Stimulated activated CD4-positive, alpha-beta T cell treated with anti-CD3 and anti-CD28 coated beads, Interleukin-15, amount 100 ng/mL, for 48 hours (primary cell): Measurements from ENCODE around the gene RNF150.
"Not testable (repeated sequence)": the region's sequence is repeated elsewhere in the genome, so short reads cannot be mapped to it uniquely, and the experiment has no call there.

ENCODE experiments used
- DNase-seq, 2 donors: peaks; one replicate each; pipeline ENCODE4 v3.0.0-alpha.2; 2020; ENCODE audit warnings: low read depth in 2 of 2

RNF150 gene

DNA sequence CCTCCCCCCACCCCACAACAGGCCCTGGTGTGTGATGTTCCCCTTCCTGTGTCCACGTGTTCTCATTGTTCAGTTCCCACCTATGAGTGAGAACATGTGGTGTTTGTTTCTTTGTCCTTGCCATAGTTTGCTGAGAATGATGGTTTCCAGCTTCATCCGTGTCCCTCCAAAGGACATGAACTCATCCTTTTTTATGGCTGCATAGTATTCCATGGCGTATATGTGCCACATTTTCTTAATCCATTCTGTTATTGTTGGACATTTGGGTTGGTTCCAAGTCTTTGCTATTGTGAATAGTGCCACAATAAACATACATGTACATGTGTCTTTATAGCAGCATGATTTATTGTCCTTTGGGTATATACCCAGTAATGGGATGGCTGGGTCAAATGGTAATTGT, 312.7 kb downstream of the RNF150 start:
- not testable (repeated sequence) for DNase-seq

GRCh38 chr4:140819610-140820009, 313.7 kb downstream of the RNF150 start:
- DNase-seq, result no peak

DNA sequence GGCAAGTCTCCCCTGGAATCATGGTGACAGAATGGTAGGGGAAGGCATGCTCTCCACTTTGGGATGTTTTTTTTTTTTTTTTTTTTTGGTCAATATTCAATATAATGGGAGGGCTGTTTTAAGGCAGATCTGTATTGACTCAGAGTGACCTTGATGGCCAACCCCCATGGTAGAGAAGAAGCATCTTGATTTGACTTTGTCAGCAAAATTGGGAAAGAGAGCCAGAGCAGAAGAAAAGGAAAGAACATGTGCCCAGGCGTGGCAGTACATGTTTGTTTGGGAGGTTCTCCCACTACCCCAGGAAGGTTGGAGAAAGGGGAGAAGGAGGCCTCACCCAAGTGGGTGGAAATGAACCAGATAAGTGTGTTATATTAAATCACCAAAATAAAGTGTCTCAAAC, 314.8 kb downstream of the RNF150 start:
- no peak for DNase-seq

- DNase-seq, result no peak
These were observed 316.3 kb downstream of the RNF150 start for GRCh38 chr4:140816806-140817510.

- no peak for DNase-seq
These were observed 319.5 kb downstream of the RNF150 start for GRCh38 chr4:140813804-140814203.

DNA sequence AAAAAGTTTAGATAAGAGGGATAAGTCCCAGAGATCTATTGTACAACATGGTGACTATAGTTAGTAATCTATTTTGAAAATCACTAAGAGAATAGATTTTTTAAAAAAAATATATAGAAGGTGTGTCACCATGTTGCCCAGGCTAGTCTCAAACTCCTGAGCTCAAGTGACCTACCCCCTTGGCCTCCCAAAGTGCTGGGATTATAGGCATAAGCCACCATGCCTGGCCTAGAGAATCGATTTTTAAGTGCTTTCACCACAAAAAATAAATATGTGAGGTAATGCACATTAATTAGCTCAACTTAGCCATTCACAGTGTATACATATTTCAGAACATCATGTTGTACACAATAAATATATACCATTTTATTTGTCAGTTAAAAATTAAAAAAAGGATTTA, 320.4 kb downstream of the RNF150 start:
- no peak for DNase-seq

GRCh38 chr4:140811429-140811828, 321.8 kb downstream of the RNF150 start:
- no peak for DNase-seq

DNA sequence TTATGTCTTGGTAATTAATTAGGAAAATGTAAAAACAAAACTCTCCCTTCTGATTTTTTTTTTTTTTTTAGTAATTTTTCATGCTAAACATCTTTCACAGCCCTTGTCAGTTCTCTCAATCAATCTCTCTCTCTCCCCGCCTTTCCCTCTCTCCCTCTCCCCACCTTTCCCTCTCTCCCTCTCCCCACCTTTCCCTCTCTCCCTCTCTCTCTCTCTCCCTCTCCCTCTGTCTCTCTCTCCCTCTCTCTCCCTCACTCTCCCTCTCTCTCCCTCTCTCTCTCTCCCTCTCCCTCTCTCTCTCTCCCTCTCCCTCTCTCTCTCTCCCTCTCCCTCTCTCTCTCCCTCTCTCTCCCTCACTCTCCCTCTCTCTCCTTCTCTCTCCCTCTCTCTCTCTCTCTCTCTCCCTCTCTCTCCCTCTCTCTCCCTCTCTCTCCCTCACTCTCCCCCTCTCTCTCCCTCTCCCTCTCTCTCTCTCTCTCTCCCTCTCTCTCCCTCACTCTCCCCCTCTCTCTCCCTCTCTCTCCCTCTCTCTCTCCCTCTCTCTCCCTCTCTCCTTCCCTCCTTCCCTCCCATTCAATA, 322.6 kb downstream of the RNF150 start:
- DNase-seq, result not testable (repeated sequence)
